GM12878 (cell line): ENCODE data around the gene FRZB.

Experiments
- FOS ChIP-seq: IDR thresholded peaks from 3 replicates; pipeline ENCODE4 v1.6.1; 2011; ENCODE audit warnings: borderline replicate concordance; ENCODE audit not compliant: insufficient read length; ENCODE audit errors: extremely low read depth
- MYC ChIP-seq: IDR thresholded peaks from 2 replicates; pipeline ENCODE4 v1.6.1; 2011; ENCODE audit warnings: mild to moderate bottlenecking, low read length, moderate library complexity, inconsistent platforms; ENCODE audit not compliant: insufficient read depth, insufficient replicate concordance, insufficient read length, severe bottlenecking
- PRDM15 ChIP-seq: fragments of 450-650 bp; formaldehyde crosslinking; IDR thresholded peaks from 2 replicates; pipeline ENCODE4 v1.4.0; 2020; ENCODE audit warnings: mild to moderate bottlenecking, moderate library complexity
- RAD21 ChIP-seq: IDR thresholded peaks from 2 replicates; pipeline ENCODE4 v1.6.1; 2011; ENCODE audit warnings: mild to moderate bottlenecking, low read depth, low read length, moderate library complexity; ENCODE audit not compliant: insufficient read depth

DNA sequence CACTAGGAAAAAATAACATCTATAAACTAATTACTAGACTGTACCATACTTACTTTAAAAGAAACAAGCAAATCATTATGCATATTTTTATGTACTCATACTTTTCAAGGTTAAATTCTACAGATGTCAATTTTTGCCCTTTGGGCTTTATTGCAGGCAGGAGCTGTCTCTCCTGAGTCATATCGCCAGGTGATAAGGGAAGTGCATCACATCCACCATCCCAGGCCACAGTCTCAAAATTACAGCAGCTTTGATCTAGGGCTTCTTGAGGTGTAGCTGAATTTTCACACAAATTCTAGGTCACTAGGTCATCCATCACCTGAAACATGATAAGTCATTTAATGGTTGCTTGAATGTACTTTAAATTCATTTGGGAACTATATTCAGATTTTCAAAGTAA, 38.4 kb upstream of the FRZB start:
- no peak for TF ChIP-seq RAD21
- no peak for TF ChIP-seq PRDM15 (CRISPR knock-in tag)
- no peak for TF ChIP-seq FOS
- TF ChIP-seq MYC = no peak
